PFSK-1 (cell line): ENCODE measurements around the gene GIPC2.

ENCODE experiments used
- FOXP2 ChIP-seq: optimal IDR thresholded peaks from 2 replicates; pipeline ENCODE3; 2011; ENCODE audit warnings: borderline replicate concordance, control low read depth, inconsistent platforms; ENCODE audit not compliant: insufficient read depth; ENCODE audit errors: extremely low read length, extremely low read depth
- POLR2AphosphoS5 ChIP-seq: IDR thresholded peaks from 2 replicates; pipeline ENCODE4 v1.6.1; 2012; ENCODE audit warnings: low read depth, mild to moderate bottlenecking, control low read depth, low read length, moderate library complexity
- REST ChIP-seq, 2 experiments: IDR thresholded peaks; 2 replicates each; pipeline versions ENCODE4 v1.6.1 to v1.8.0; 2011 to 2012; ENCODE audit warnings: low read depth in 2 of 2, low read length in 2 of 2, control low read depth in 1 of 2, inconsistent platforms in 1 of 2, mild to moderate bottlenecking in 1 of 2, moderate library complexity in 1 of 2; ENCODE audit not compliant: insufficient read depth in 1 of 2
- SIN3A ChIP-seq: IDR thresholded peaks from 2 replicates; pipeline ENCODE4 v1.6.1; 2012; ENCODE audit warnings: mild to moderate bottlenecking, low read length, moderate library complexity, borderline replicate concordance; ENCODE audit not compliant: insufficient read depth
- TAF1 ChIP-seq: IDR thresholded peaks from 2 replicates; pipeline ENCODE4 v1.6.1; 2012; ENCODE audit warnings: low read length, control low read depth, borderline replicate concordance; ENCODE audit not compliant: insufficient read depth

- TF ChIP-seq POLR2AphosphoS5 (no peak), FOXP2 (no peak), SIN3A (no peak), REST (IDR thresholded peaks at IDR 0.05; ENCODE audit: insufficient read depth in 1 of 2, low read depth in 2 of 2, low read length in 2 of 2) (no peak), TAF1 (no peak)
Measured at GRCh38 chr1:78143152-78143551, 97.4 kb downstream of the GIPC2 start.
